ENCODE data around the gene TPX2. TPM values are rescaled to one million over a fixed set of nuclear protein-coding genes. Genes with fewer than 3 reads are reported as not detected.

Gene TPX2
- total RNA-seq, 2 donors from 2014 or later = 21.8 to 74.5 TPM

DNA sequence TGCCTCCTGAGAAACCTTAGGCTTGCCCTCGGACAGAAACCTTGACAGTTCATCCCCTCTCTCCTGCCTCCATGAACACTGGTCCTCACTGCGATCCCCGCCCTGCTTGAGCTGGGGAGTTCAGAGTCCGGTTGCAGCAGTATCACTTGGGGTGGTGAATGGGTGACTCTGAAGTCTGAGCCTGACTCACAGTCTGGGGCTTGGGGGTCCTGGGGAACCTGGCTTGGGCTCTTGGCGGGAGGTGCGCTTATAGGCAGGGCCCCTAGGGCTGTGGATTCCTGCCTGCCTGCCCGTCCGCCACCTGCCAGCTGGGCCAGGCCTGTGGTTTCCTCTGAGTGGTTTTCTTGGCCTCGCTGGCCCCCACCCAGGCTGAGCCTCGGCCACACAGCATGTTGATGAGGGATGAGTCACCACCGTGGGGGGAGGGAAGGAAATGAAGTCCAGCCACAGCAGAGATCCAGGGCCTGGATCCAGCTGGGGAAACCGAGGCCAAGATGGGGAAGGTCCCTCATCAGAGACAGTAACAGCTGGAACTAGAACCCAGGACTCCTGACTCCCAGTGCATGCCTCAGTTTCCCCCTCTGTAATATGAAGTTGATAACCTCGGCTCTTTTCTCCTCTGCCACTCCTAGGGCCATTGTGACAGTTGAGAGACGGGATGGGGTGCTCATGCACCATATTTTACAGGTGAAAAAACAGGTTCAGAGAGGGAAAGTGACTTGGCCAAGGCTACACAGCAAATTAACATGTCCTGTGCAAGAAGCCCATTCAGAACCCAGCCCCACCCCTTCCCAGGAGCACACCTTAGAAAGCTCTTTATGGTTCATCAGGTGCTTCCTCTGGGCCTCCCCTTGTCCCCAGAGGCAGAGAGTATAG lies 97.1 kb downstream of the TPX2 start:
- no peak overlapping the region for H3K4me3 ChIP-seq
- no peaks in the 10 kb centered on the region for H3K27me3 ChIP-seq
- intact Hi-C loops (cut with DNase I) = no loop called here
- H3K27ac ChIP-seq = no peak overlapping the region
- DNase-seq = peak; percentile 68
- no peaks in the 10 kb centered on the region for H3K9me3 ChIP-seq
- H3K9ac ChIP-seq (ENCODE audit: low read depth in 2 of 2, low read length in 2 of 2) = no peak overlapping the region
- H3K4me1 ChIP-seq = no peaks in the 10 kb centered on the region
- no peaks in the 10 kb centered on the region for H3K36me3 ChIP-seq
- no peak for TF ChIP-seq CTCF (IDR thresholded peaks at IDR 0.05)

DNA sequence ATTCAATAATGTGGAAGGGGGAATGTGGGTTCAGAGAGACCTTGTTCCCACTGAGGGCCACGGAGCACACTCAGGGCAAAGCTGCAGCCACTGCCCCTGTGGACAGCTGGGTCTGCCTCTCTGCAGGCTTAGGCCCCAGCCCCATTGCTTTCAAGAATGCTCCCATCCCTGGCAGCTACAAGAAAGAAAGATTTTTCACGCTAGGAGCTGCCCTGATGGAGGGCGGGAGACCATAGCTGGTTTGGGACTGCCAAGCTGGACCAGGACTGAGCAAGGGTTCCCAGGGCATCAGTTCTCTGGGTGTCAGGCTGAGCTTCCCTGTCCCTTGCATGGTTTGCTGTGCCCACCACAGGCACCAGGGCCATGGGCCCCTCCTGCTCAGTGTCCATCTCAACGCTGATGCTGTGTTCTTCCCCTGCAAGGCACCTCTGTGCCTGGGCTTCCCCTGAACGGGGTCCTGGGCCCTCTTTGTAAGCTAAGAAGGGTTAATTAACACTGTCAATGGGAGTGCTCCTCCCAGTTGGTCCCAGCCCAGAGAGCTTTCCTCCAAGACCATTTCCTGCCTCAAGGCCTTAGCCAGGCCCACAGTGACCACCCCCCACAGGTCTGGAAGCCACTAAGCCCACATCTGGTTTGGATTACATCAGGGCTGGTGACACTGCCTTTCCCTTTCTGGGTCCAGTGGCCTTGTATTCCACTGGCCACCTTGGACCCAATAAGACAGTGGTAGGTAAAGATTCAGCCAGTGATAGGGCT lies 97.9 kb downstream of the TPX2 start:
- no peak overlapping the region for H3K4me3 ChIP-seq
- H3K27ac ChIP-seq = no peak overlapping the region
- H3K27me3 ChIP-seq = no peaks in the 10 kb centered on the region
- no peaks in the 10 kb centered on the region for H3K4me1 ChIP-seq
- no peak for TF ChIP-seq CTCF (IDR thresholded peaks at IDR 0.05)
- no peaks in the 10 kb centered on the region for H3K9me3 ChIP-seq
- no peaks in the 10 kb centered on the region for H3K36me3 ChIP-seq
- no peak overlapping the region for H3K9ac ChIP-seq (ENCODE audit: low read depth in 2 of 2, low read length in 2 of 2)
- intact Hi-C loops (cut with DNase I) = no loop called here
- DNase-seq = no peak

GRCh38 chr20:31837896-31838397 lies 98.9 kb downstream of the TPX2 start:
- no peak overlapping the region for H3K27ac ChIP-seq
- no peaks in the 10 kb centered on the region for H3K9me3 ChIP-seq
- no peak overlapping the region for H3K4me3 ChIP-seq
- H3K27me3 ChIP-seq = no peaks in the 10 kb centered on the region
- intact Hi-C loops (cut with DNase I) = no loop called here
- no peaks in the 10 kb centered on the region for H3K36me3 ChIP-seq
- no peak for TF ChIP-seq CTCF (IDR thresholded peaks at IDR 0.05)
- no peak overlapping the region for H3K9ac ChIP-seq (ENCODE audit: low read depth in 2 of 2, low read length in 2 of 2)
- no peaks in the 10 kb centered on the region for H3K4me1 ChIP-seq
- no peak for DNase-seq

- DNase-seq = no peak
- H3K4me1 ChIP-seq = no peaks in the 10 kb centered on the region
- no peak for TF ChIP-seq CTCF (IDR thresholded peaks at IDR 0.05)
- no peak overlapping the region for H3K9ac ChIP-seq (ENCODE audit: low read depth in 2 of 2, low read length in 2 of 2)
- H3K27me3 ChIP-seq = no peaks in the 10 kb centered on the region
- no peaks in the 10 kb centered on the region for H3K36me3 ChIP-seq
- no peak overlapping the region for H3K4me3 ChIP-seq
- H3K27ac ChIP-seq = no peak overlapping the region
- H3K9me3 ChIP-seq = no peaks in the 10 kb centered on the region
- intact Hi-C loops (cut with DNase I) = no loop called here
Observed at GRCh38 chr20:31838646-31839292, 99.7 kb downstream of the TPX2 start.

DNA sequence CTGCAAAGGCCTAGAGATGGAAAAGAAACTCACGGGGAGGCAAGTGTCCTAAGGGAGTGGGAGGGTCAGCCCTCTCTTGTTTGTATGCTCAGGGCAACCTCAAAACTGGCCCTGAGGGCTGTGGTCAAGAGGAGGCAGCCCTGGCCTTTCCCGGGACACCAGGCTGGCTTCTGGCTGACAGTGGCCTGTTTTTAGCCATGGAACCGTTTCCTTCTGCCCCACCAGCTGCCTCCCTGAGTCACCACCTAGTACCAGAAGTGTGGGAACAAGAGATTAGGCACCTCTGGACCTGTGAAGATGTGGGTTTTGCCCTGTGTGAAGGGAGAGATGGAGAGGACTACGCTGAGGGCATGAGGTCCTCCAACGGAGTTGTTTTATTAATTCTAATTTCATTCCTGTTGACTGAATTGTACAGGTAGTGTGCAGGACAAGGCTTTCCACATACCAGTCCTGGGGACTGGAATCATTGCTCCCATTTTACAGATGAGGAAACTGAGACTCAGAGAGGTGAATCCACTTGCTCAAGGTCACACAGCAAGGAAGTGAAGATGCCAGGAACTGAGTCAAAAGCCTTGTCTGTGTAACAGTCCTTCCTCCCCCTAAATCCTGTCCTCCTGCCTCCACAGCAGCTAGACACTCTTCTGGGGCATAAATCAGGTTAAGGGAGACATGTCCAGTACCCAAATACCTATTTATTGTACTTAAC lies 100.8 kb downstream of the TPX2 start:
- Histone ChIP-seq H3K9ac (ENCODE audit: low read depth in 2 of 2, low read length in 2 of 2) (no peak overlapping the region), H3K4me1 (no peaks in the 10 kb centered on the region), H3K27ac (no peak overlapping the region), H3K36me3 (no peaks in the 10 kb centered on the region), H3K4me3 (no peak overlapping the region), H3K27me3 (no peaks in the 10 kb centered on the region), H3K9me3 (no peaks in the 10 kb centered on the region)
- no peak for DNase-seq
- intact Hi-C loops (cut with DNase I) = no loop called here
- TF ChIP-seq CTCF (IDR thresholded peaks at IDR 0.05) = no peak

All from colonic mucosa (tissue), 4 donors.